B cell (primary cell): ENCODE data around the gene GABRR3. TPM values are rescaled to one million over a fixed set of nuclear protein-coding genes. Genes with fewer than 3 reads are reported as not detected.

Experiments used
- ATAC-seq: fragments of 200-7000 bp; cut with Tn5 transposase; one replicate; pipeline ENCODE4 v1.10.0; 2021; ENCODE audit warnings: low read depth, mild to moderate bottlenecking, moderate number of reproducible peaks, moderate library complexity
- CTCF ChIA-PET: fragments of 350-600 bp; sonication (Branson Sonifier 250); formaldehyde crosslinking; loops from one replicate; lab custom pipeline; 2021; ENCODE audit warnings: antibody characterized with exemption, inconsistent platforms; lab: Charles Lee
- POLR2A ChIA-PET: fragments of 350-600 bp; sonication (Branson Sonifier 250); formaldehyde crosslinking; loops from one replicate; lab custom pipeline; 2021; ENCODE audit warnings: antibody characterized with exemption; lab: Charles Lee
- DNase-seq: peaks from one replicate; pipeline ENCODE4 v3.0.0; 2013
- H2AFZ ChIP-seq: 2 replicates; pipeline ENCODE4 v1.6.1; 2012; ENCODE audit warnings: mild to moderate bottlenecking, low read depth, low read length; ENCODE audit not compliant: insufficient read depth, poor library complexity, severe bottlenecking
- H3K27ac ChIP-seq, 2 donors: 1 replicate in 1 of 2; 2 replicates in 1 of 2; pipeline ENCODE4 v1.5.1; 2012 to 2013; ENCODE audit warnings: low read length in 2 of 2, mild to moderate bottlenecking in 2 of 2, moderate library complexity in 1 of 2
- H3K27me3 ChIP-seq, 4 experiments: fragments of 200-600 bp in 1 of 4; sonication (generic) in 1 of 4; replicated peaks in 1 of 4; 1 replicate in 2 of 4; 2 replicates in 2 of 4; pipeline versions ENCODE4 v1.6.1 to v1.7.0; 2013 to 2016; ENCODE audit warnings: low read length in 3 of 4, mild to moderate bottlenecking in 2 of 4, mixed read lengths in 1 of 4, moderate library complexity in 1 of 4; ENCODE audit not compliant: insufficient read depth in 4 of 4, control insufficient read depth in 3 of 4; ENCODE audit errors: control extremely low read depth in 1 of 4
- H3K36me3 ChIP-seq, 2 experiments: replicated peaks in 1 of 2; 1 replicate in 1 of 2; 2 replicates in 1 of 2; pipeline versions ENCODE4 v1.6.1 to v1.7.1; 2013; ENCODE audit warnings: low read length in 1 of 2; ENCODE audit not compliant: insufficient read depth in 2 of 2, control insufficient read depth in 1 of 2; ENCODE audit errors: control extremely low read depth in 1 of 2, extremely low read depth in 1 of 2
- H3K4me1 ChIP-seq, 2 donors: fragments of 200-600 bp in 1 of 2; sonication (generic) in 1 of 2; 1 replicate in 1 of 2; 2 replicates in 1 of 2; pipeline versions ENCODE4 v1.5.1 to v1.6.1; 2013 to 2017; ENCODE audit warnings: low read length in 2 of 2; ENCODE audit not compliant: control insufficient read depth in 2 of 2, insufficient read depth in 2 of 2
- H3K4me2 ChIP-seq: replicated peaks from 2 replicates; pipeline ENCODE3; 2012; ENCODE audit warnings: mild to moderate bottlenecking, low read depth, low read length; ENCODE audit not compliant: poor library complexity, severe bottlenecking
- H3K4me3 ChIP-seq, 5 experiments: fragments of 200-600 bp in 1 of 5; sonication (generic) in 1 of 5; 1 replicate in 3 of 5; 2 replicates in 2 of 5; pipeline versions ENCODE4 v1.5.1 to v1.7.0; 2011 to 2016; ENCODE audit warnings: low read length in 4 of 5, mild to moderate bottlenecking in 4 of 5, low read depth in 2 of 5, control low read depth in 1 of 5, moderate library complexity in 1 of 5; ENCODE audit not compliant: insufficient read depth in 1 of 5; ENCODE audit errors: control extremely low read depth in 1 of 5, extremely low read depth in 1 of 5
- H3K79me2 ChIP-seq: fragments of 200-600 bp; sonication (generic); one replicate; pipeline ENCODE4 v1.6.0; 2016; ENCODE audit warnings: low read length; ENCODE audit not compliant: control insufficient read depth, insufficient read depth
- H3K9ac ChIP-seq: fragments of 200-600 bp; sonication (generic); 2 replicates; pipeline ENCODE4 v1.6.1; 2017; ENCODE audit warnings: mild to moderate bottlenecking, low read length, moderate library complexity
- H3K9me3 ChIP-seq, 3 donors: one replicate each; pipeline versions ENCODE4 v1.6.1 to v1.7.1; 2013; ENCODE audit warnings: low read length in 2 of 3; ENCODE audit not compliant: control insufficient read depth in 2 of 3, insufficient read depth in 1 of 3; ENCODE audit errors: control extremely low read depth in 1 of 3
- H4K20me1 ChIP-seq: 2 replicates; pipeline ENCODE4 v1.6.0; 2012; ENCODE audit warnings: mild to moderate bottlenecking, low read length; ENCODE audit not compliant: insufficient read depth, control insufficient read depth, poor library complexity, severe bottlenecking
- H3K27ac Mint-ChIP-seq: one replicate; pipeline ENCODE4 v1.8.0; 2021; ENCODE audit warnings: mixed read lengths
- H3K27me3 Mint-ChIP-seq: one replicate; pipeline ENCODE4 v1.8.0; 2021; ENCODE audit warnings: mixed read lengths
- H3K4me1 Mint-ChIP-seq: one replicate; pipeline ENCODE4 v1.8.0; 2021; ENCODE audit warnings: mixed read lengths
- H3K4me3 Mint-ChIP-seq: one replicate; pipeline ENCODE4 v1.8.0; 2021; ENCODE audit warnings: mixed read lengths
- H3K9me3 Mint-ChIP-seq: one replicate; pipeline ENCODE4 v1.8.0; 2022; ENCODE audit warnings: mixed read lengths; ENCODE audit not compliant: insufficient read depth
- EZH2 ChIP-seq: IDR thresholded peaks from 2 replicates; pipeline ENCODE4 v1.6.1; 2012; ENCODE audit warnings: borderline replicate concordance, low read depth, mild to moderate bottlenecking, moderate library complexity, low read length; ENCODE audit not compliant: insufficient read depth, poor library complexity, severe bottlenecking
- WGBS: methylation state at CpG from one replicate; pipeline ENCODE4 v1.1.5; 2013; ENCODE audit warnings: missing lambda C conversion rate; ENCODE audit not compliant: insufficient coverage; 5-methylcytosine and 5-hydroxymethylcytosine counted together
- intact Hi-C: fragments of 100-400 bp; cut with micrococcal nuclease; formaldehyde crosslinking; loops from one replicate; pipeline ENCODE4 v1.10.0; 2022
- polyA plus RNA-seq: library from polyadenylated mRNA; depleted of rRNA; stranded (reverse); fragments of >200 nt; gene quantifications from 2 replicates; pipeline ENCODE4 v1.2.3, GENCODE V29; 2012
- total RNA-seq, 2 donors: library from RNA; stranded (reverse); fragments of 120-200 nt in 1 of 2; gene quantifications; 1 replicate in 1 of 2; 2 replicates in 1 of 2; pipeline versions ENCODE4 v1.2.3 to v1.2.4, GENCODE V29; 2013 to 2022
- TF ChIP-seq, protein P1 (sequence below): fragments of 200-600 bp; IDR thresholded peaks from one replicate; pipeline ENCODE4 v1.8.0; 2022; ENCODE audit warnings: antibody characterized with exemption, mild to moderate bottlenecking

Gene GABRR3
- total and polyA plus RNA-seq, 2 donors (not counting 1 experiment from before 2014, with no cell fraction given), result not detected

DNA sequence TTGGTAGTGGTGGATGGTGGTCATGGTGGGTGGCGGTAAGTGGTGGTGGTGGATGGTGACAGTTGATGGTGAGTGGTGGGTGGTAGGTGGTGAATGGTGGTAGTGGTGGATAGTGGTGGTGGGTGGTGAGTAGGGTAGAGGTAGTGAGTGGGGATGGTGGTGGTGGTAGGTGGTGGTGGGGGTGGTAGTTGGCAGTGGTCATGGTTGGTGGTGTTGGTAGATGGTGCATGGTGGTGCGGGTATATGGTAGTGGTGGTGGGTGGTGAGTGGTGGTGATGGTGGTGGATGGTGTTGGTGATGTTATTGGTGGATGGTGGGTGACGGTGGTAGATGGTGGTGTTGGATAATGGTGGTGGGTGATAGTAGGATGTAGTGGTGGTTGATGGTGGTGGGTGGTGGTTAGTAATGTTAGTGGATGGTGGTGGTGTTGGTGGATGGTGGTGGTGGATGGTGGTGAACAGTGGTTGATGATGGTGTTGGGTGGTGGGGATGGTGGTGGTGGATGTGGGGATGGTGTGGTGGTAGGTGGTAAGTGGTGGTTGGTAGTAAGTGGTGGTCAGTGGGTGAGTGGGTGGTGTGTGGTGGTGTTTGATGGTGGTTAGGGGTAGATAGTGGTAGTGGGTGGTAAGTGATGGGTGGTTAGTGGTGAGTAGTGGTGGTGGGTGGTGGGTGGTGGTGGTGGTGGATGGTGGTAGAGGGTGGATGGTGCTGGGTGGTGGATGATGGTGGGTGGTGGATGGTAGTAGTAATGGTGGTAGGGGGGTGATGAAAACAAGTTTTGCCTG is 46.1 kb downstream of the GABRR3 start:
- Histone ChIP-seq H4K20me1 (no peaks in the 10 kb centered on the region), H3K4me1 (no peaks in the 10 kb centered on the region), H3K36me3 (no peaks in the 10 kb centered on the region), H3K4me3 (no peak overlapping the region), H3K79me2 (no peaks in the 10 kb centered on the region), H3K9ac (no peak overlapping the region), H3K27ac (no peak overlapping the region), H3K27me3 (no peaks in the 10 kb centered on the region), H2AFZ (no peak overlapping the region), H3K4me2 (no peak overlapping the region), H3K9me3 (no peaks in the 10 kb centered on the region)
- no peaks in the 10 kb centered on the region for H3K9me3 Mint-ChIP-seq
- H3K27ac Mint-ChIP-seq, result no peak overlapping the region
- intact Hi-C loops, result no loop called here
- peaks cover 15% of the 10 kb centered on the region for H3K27me3 Mint-ChIP-seq
- CTCF ChIA-PET, result no interaction called here
- TF ChIP-seq, protein P1, sequence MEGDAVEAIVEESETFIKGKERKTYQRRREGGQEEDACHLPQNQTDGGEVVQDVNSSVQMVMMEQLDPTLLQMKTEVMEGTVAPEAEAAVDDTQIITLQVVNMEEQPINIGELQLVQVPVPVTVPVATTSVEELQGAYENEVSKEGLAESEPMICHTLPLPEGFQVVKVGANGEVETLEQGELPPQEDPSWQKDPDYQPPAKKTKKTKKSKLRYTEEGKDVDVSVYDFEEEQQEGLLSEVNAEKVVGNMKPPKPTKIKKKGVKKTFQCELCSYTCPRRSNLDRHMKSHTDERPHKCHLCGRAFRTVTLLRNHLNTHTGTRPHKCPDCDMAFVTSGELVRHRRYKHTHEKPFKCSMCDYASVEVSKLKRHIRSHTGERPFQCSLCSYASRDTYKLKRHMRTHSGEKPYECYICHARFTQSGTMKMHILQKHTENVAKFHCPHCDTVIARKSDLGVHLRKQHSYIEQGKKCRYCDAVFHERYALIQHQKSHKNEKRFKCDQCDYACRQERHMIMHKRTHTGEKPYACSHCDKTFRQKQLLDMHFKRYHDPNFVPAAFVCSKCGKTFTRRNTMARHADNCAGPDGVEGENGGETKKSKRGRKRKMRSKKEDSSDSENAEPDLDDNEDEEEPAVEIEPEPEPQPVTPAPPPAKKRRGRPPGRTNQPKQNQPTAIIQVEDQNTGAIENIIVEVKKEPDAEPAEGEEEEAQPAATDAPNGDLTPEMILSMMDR, result no peak
- no peak for TF ChIP-seq EZH2
- H3K4me3 Mint-ChIP-seq, result no peak overlapping the region
- POLR2A ChIA-PET, result no interaction called here
- WGBS, result 97% methylated on average over 3 of the region's 3 CpGs
- DNase-seq, result no peak
- ATAC-seq, result no peak
- H3K4me1 Mint-ChIP-seq, result no peaks in the 10 kb centered on the region

DNA sequence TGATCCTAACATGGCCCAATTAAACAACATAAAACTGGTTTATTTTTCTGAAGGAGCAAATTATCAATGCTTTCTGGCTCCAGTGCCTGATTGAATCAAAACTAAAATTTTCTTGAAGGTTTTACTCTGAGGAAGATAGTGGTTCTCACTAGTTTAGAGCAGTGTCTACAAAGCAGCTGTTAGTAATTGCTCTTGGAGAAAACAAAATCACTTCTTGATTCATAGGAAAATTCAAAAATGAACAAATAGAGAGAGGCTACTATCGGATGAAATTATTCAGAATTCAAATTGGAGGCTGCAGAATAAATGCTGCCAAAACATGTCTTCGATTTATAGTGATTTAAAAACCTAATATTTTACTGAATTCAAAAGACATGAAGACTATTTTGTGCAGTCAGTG is 47.8 kb downstream of the GABRR3 start:
- ChIA-PET CTCF (no interaction called here), POLR2A (no interaction called here)
- Mint-ChIP-seq H3K4me1 (no peaks in the 10 kb centered on the region), H3K27ac (no peak overlapping the region), H3K4me3 (no peak overlapping the region), H3K27me3 (peaks cover 9% of the 10 kb centered on the region), H3K9me3 (no peaks in the 10 kb centered on the region)
- Histone ChIP-seq H3K4me2 (no peak overlapping the region), H3K27ac (no peak overlapping the region), H3K27me3 (no peaks in the 10 kb centered on the region), H3K36me3 (no peaks in the 10 kb centered on the region), H4K20me1 (no peaks in the 10 kb centered on the region), H3K4me1 (no peaks in the 10 kb centered on the region), H3K9me3 (no peaks in the 10 kb centered on the region), H2AFZ (no peak overlapping the region), H3K9ac (no peak overlapping the region), H3K4me3 (no peak overlapping the region), H3K79me2 (no peaks in the 10 kb centered on the region)
- no peak for ATAC-seq
- WGBS, result no CpG with 5 or more reads among the region's 2 CpGs
- intact Hi-C loops, result no loop called here
- TF ChIP-seq, protein P1, result no peak
- no peak for TF ChIP-seq EZH2
- DNase-seq, result no peak
